Retinal pigment epithelial cell (primary cell): ENCODE results near the gene DBH.

Experiments
- DNase-seq: peaks from one replicate; pipeline ENCODE4 v3.0.0-alpha.2; 2010; ENCODE audit warnings: low read depth
- H3K4me3 ChIP-seq: 2 replicates; pipeline ENCODE4 v1.5.1; 2011; ENCODE audit warnings: mild to moderate bottlenecking, low read length, control low read depth, moderate library complexity
- CTCF ChIP-seq: conservative IDR thresholded peaks from 2 replicates; pipeline ENCODE4 v1.5.1; 2011; ENCODE audit warnings: low read depth, low read length, control low read depth, inconsistent platforms

Gene DBH

GRCh38 chr9:133642708-133643361 is 6.7 kb downstream of the DBH start:
- no peak overlapping the region for H3K4me3 ChIP-seq
- DNase-seq, result no peak
- TF ChIP-seq CTCF, result no peak

GRCh38 chr9:133643362-133643755 is 7.2 kb downstream of the DBH start:
- H3K4me3 ChIP-seq, result no peak overlapping the region
- no peak for TF ChIP-seq CTCF
- no peak for DNase-seq

- DNase-seq, result no peak
- no peak for TF ChIP-seq CTCF
- no peak overlapping the region for H3K4me3 ChIP-seq
These were observed 8.0 kb downstream of the DBH start for GRCh38 chr9:133643978-133644760.

GRCh38 chr9:133645021-133645765 is 9.0 kb downstream of the DBH start:
- no peak overlapping the region for H3K4me3 ChIP-seq
- no peak for DNase-seq
- TF ChIP-seq CTCF, result no peak

- DNase-seq, result no peak
- TF ChIP-seq CTCF, result no peak
- H3K4me3 ChIP-seq, result no peak overlapping the region
These were observed 11.0 kb downstream of the DBH start for GRCh38 chr9:133647148-133647547.

GRCh38 chr9:133647765-133648469 is 11.8 kb downstream of the DBH start:
- TF ChIP-seq CTCF, result no peak
- no peak for DNase-seq
- no peak overlapping the region for H3K4me3 ChIP-seq
